Measurements from ENCODE around the gene ERC2. TPM values are rescaled to one million over a fixed set of nuclear protein-coding genes. Genes with fewer than 3 reads are reported as not detected.

ERC2 gene
- total and polyA plus RNA-seq, 2 of the 13 experiments (the other 11 are each of a cell fraction or from before 2014, with no cell fraction given) = 0.16 to 0.22 TPM

DNA sequence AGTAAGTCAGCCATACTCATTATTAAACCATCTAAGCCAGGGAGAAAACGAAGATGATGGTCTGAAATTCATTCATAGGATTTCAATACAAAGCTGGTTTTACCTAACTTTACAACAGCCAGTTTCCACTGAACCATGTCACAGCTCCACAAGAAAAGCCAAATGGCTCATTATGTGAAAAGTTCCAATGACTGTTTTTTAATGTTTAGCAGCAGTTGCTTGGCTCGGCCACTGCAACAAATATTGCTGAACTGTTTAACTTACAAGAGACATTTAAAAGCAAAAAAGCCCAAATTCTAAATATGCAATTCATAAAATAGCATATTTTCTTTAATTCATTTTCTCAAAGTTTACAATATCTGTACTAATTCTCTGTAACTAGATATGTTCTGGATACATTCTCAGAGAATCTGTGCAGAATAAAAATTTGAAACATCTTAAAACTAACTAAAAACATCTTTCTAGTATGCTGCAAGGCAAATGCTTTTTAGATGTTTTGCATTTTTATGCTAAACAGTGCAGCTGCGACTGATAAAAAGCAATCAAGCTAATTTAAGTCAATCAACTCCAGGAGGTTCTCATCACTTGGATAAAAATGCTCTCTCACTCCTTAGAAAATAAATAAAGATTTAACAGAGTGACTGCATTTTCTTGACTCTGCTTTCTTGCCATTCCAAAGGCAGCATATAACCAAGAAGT is 356.5 kb downstream of the ERC2 start (continued):
- no peak for TF ChIP-seq ZNF501 (CRISPR knock-in tag; IDR thresholded peaks at IDR 0.05)
- no peak for TF ChIP-seq PAF1 (CRISPR knock-in tag; IDR thresholded peaks at IDR 0.05)
- TF ChIP-seq, protein P1, sequence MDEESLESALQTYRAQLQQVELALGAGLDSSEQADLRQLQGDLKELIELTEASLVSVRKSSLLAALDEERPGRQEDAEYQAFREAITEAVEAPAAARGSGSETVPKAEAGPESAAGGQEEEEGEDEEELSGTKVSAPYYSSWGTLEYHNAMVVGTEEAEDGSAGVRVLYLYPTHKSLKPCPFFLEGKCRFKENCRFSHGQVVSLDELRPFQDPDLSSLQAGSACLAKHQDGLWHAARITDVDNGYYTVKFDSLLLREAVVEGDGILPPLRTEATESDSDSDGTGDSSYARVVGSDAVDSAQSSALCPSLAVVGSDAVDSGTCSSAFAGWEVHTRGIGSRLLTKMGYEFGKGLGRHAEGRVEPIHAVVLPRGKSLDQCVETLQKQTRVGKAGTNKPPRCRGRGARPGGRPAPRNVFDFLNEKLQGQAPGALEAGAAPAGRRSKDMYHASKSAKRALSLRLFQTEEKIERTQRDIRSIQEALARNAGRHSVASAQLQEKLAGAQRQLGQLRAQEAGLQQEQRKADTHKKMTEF (CRISPR knock-in tag; IDR thresholded peaks at IDR 0.05) = no peak
- no peak for TF ChIP-seq ZNF160 (CRISPR knock-in tag; IDR thresholded peaks at IDR 0.05)
- TF ChIP-seq, protein P2, sequence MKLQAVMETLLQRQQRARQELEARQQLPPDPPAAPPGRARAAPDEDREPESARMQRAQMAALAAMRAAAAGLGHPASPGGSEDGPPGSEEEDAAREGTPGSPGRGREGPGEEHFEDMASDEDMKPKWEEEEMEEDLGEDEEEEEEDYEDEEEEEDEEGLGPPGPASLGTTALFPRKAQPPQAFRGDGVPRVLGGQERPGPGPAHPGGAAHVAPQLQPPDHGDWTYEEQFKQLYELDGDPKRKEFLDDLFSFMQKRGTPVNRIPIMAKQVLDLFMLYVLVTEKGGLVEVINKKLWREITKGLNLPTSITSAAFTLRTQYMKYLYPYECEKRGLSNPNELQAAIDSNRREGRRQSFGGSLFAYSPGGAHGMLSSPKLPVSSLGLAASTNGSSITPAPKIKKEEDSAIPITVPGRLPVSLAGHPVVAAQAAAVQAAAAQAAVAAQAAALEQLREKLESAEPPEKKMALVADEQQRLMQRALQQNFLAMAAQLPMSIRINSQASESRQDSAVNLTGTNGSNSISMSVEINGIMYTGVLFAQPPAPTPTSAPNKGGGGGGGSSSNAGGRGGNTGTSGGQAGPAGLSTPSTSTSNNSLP (IDR thresholded peaks at IDR 0.05; ENCODE audit: low read depth, low read length) = no peak
- TF ChIP-seq, protein P3, sequence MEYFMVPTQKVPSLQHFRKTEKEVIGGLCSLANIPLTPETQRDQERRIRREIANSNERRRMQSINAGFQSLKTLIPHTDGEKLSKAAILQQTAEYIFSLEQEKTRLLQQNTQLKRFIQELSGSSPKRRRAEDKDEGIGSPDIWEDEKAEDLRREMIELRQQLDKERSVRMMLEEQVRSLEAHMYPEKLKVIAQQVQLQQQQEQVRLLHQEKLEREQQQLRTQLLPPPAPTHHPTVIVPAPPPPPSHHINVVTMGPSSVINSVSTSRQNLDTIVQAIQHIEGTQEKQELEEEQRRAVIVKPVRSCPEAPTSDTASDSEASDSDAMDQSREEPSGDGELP (IDR thresholded peaks at IDR 0.05; ENCODE audit: borderline replicate concordance, low read depth) = no peak

DNA sequence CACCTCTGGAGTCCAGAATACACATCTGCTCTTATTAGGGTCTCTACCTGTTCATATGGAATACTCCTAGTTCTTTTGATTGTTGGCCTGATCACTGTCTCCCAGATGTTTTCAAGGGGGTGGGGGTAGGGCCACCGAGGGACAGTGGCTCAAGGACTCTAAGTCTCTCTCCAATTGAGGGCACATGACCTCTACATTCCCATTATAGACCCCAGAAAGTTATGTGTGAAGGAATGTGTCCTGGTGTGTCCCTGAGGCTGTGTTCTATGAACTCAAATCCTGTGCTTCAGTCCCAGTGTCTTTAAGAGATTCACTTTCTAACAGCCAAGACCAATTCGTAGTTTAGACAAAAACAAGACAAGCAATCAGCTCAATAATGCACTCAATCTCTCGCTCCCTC is 357.4 kb downstream of the ERC2 start:
- Histone ChIP-seq H3K4me1 (ENCODE audit: insufficient read depth, low read length) (no peaks in the 10 kb centered on the region), H3K27me3 (ENCODE audit: control insufficient read depth in 1 of 2, insufficient read depth in 2 of 2, low read length in 2 of 2) (no peaks in the 10 kb centered on the region), H3K4me3 (replicated peaks in 1 of 3; ENCODE audit: insufficient read depth in 1 of 3, low read depth in 2 of 3, low read length in 3 of 3) (no peak overlapping the region), H4K20me1 (ENCODE audit: insufficient read depth, low read length) (no peaks in the 10 kb centered on the region), H3K9me3 (ENCODE audit: low read length) (peaks cover 11% of the 10 kb centered on the region; the same call in 1 of the 2 replicates), H3K36me3 (replicated peaks in 1 of 2; ENCODE audit: control insufficient read depth in 1 of 2, insufficient read depth in 2 of 2, low read length in 2 of 2) (no peaks in the 10 kb centered on the region), H3K4me2 (ENCODE audit: low read depth, low read length) (no peak overlapping the region), H2AFZ (ENCODE audit: low read length) (no peak overlapping the region), H3K27ac (ENCODE audit: extremely low read length, insufficient read depth, low read length) (no peak overlapping the region), H3K79me2 (ENCODE audit: insufficient read depth, low read length) (no peaks in the 10 kb centered on the region), H3K9ac (ENCODE audit: insufficient read depth, low read depth, low read length) (no peak overlapping the region)
- ATAC-seq (no peak), FAIRE-seq (no peak), DNase-seq (ENCODE audit: low spot score) (no peak)
- TF ChIP-seq NFE2L2 (IDR thresholded peaks at IDR 0.05; ENCODE audit: low read length) (no peak), ZNF510 (CRISPR knock-in tag; IDR thresholded peaks at IDR 0.05; ENCODE audit: low read depth) (no peak), KDM2A (CRISPR knock-in tag; IDR thresholded peaks at IDR 0.05; ENCODE audit: borderline replicate concordance, low read depth) (no peak), HDAC2 (CRISPR knock-in tag; IDR thresholded peaks at IDR 0.05) (no peak)
- TF ChIP-seq, protein P4, sequence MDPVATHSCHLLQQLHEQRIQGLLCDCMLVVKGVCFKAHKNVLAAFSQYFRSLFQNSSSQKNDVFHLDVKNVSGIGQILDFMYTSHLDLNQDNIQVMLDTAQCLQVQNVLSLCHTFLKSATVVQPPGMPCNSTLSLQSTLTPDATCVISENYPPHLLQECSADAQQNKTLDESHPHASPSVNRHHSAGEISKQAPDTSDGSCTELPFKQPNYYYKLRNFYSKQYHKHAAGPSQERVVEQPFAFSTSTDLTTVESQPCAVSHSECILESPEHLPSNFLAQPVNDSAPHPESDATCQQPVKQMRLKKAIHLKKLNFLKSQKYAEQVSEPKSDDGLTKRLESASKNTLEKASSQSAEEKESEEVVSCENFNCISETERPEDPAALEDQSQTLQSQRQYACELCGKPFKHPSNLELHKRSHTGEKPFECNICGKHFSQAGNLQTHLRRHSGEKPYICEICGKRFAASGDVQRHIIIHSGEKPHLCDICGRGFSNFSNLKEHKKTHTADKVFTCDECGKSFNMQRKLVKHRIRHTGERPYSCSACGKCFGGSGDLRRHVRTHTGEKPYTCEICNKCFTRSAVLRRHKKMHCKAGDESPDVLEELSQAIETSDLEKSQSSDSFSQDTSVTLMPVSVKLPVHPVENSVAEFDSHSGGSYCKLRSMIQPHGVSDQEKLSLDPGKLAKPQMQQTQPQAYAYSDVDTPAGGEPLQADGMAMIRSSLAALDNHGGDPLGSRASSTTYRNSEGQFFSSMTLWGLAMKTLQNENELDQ (CRISPR knock-in tag; IDR thresholded peaks at IDR 0.05; ENCODE audit: borderline replicate concordance) = no peak
- WGBS (ENCODE audit: low lambda C conversion rate) = 0% methylated on average over 2 of the region's 3 CpGs
- CTCF ChIA-PET (ENCODE audit: low intra/inter-chr PET ratio, low total read pairs) = no interaction called here
- no TSS peak for BruUV-seq (replicated peaks)
- intact Hi-C loops (cut with micrococcal nuclease; ENCODE audit: unreplicated experiment) = no loop called here
- in situ Hi-C loops (cut with HindIII; ENCODE audit: extremely low pct_ligation_motif_present, low pct_unique_long_range_greater_than_20kb) = no loop called here
- POLR2A ChIA-PET = no interaction called here
